H9 (cell line): ENCODE data around the gene PRDM5. TPM values are rescaled to one million over a fixed set of nuclear protein-coding genes. Genes with fewer than 3 reads are reported as not detected.

ENCODE experiments used
- DNase-seq: peaks from one replicate; pipeline ENCODE4 v3.0.0-alpha.2; 2017
- H2AFZ ChIP-seq: one replicate; pipeline ENCODE4 v1.6.1; 2013; ENCODE audit warnings: mild to moderate bottlenecking, low read length, control low read depth, moderate library complexity
- H2AK5ac ChIP-seq: 2 replicates; pipeline ENCODE4 v1.6.1; 2013; ENCODE audit warnings: low read length, control low read depth, mixed read lengths; ENCODE audit not compliant: insufficient read length
- H2BK120ac ChIP-seq: one replicate; pipeline ENCODE4 v1.6.1; 2013; ENCODE audit warnings: low read depth, mild to moderate bottlenecking, low read length, control low read depth, inconsistent platforms; ENCODE audit not compliant: poor library complexity, severe bottlenecking
- H2BK12ac ChIP-seq: 2 replicates; pipeline ENCODE4 v1.6.1; 2013; ENCODE audit warnings: low read length, control low read depth, mixed read lengths, low read depth; ENCODE audit not compliant: insufficient read length
- H2BK15ac ChIP-seq: 2 replicates; pipeline ENCODE4 v1.6.1; 2013; ENCODE audit warnings: low read depth, low read length, control low read depth
- H2BK20ac ChIP-seq: one replicate; pipeline ENCODE4 v1.6.1; 2013; ENCODE audit warnings: low read depth, mild to moderate bottlenecking, low read length, control low read depth, inconsistent platforms; ENCODE audit not compliant: poor library complexity, severe bottlenecking
- H2BK5ac ChIP-seq: 2 replicates; pipeline ENCODE4 v1.6.1; 2013; ENCODE audit warnings: low read length, control low read depth, mixed read lengths; ENCODE audit not compliant: insufficient read length
- H3K14ac ChIP-seq: 2 replicates; pipeline ENCODE4 v1.6.1; 2013; ENCODE audit warnings: low read length, control low read depth; ENCODE audit not compliant: insufficient read depth
- H3K18ac ChIP-seq: 2 replicates; pipeline ENCODE4 v1.6.1; 2013; ENCODE audit warnings: low read depth, mild to moderate bottlenecking, mixed read lengths, low read length, control low read depth; ENCODE audit not compliant: insufficient read length
- H3K23ac ChIP-seq: 2 replicates; pipeline ENCODE4 v1.6.1; 2013; ENCODE audit warnings: low read length, control low read depth, mixed read lengths, low read depth; ENCODE audit not compliant: insufficient read length
- H3K23me2 ChIP-seq: 2 replicates; pipeline ENCODE4 v1.6.1; 2013; ENCODE audit warnings: low read depth, mild to moderate bottlenecking, mixed read lengths, low read length, control low read depth; ENCODE audit not compliant: insufficient read length, poor library complexity, severe bottlenecking
- H3K27ac ChIP-seq: 2 replicates; pipeline ENCODE4 v1.5.1; 2013; ENCODE audit warnings: low read length, control low read depth, mixed read lengths, low read depth; ENCODE audit not compliant: insufficient read length
- H3K27me3 ChIP-seq: 2 replicates; pipeline ENCODE4 v1.6.1; 2013; ENCODE audit warnings: low read length, control low read depth, inconsistent platforms; ENCODE audit not compliant: insufficient read depth
- H3K4ac ChIP-seq: 2 replicates; pipeline ENCODE4 v1.6.1; 2013; ENCODE audit warnings: low read depth, mild to moderate bottlenecking, control low read depth, inconsistent platforms, low read length, moderate library complexity
- H3K4me1 ChIP-seq: 2 replicates; pipeline ENCODE4 v1.6.1; 2013; ENCODE audit warnings: low read length, control low read depth, inconsistent platforms; ENCODE audit not compliant: insufficient read depth
- H3K4me2 ChIP-seq: 2 replicates; pipeline ENCODE4 v1.6.1; 2013; ENCODE audit warnings: low read length, control low read depth, mixed read lengths; ENCODE audit not compliant: insufficient read length, insufficient read depth
- H3K56ac ChIP-seq: 2 replicates; pipeline ENCODE4 v1.6.1; 2013; ENCODE audit warnings: low read depth, mild to moderate bottlenecking, mixed read lengths, low read length, control low read depth; ENCODE audit not compliant: insufficient read length
- H3K79me1 ChIP-seq: 2 replicates; pipeline ENCODE4 v1.6.1; 2013; ENCODE audit warnings: low read depth, mild to moderate bottlenecking, moderate library complexity, low read length, control low read depth, inconsistent platforms; ENCODE audit not compliant: insufficient read depth, poor library complexity, severe bottlenecking
- H3K79me2 ChIP-seq: 2 replicates; pipeline ENCODE4 v1.6.1; 2013; ENCODE audit warnings: low read length, control low read depth, inconsistent platforms; ENCODE audit not compliant: insufficient read depth
- H3K9ac ChIP-seq: 2 replicates; pipeline ENCODE4 v1.6.1; 2013; ENCODE audit warnings: low read length, control low read depth, mixed read lengths; ENCODE audit not compliant: insufficient read length; ENCODE audit errors: extremely low read depth
- H3K9me3 ChIP-seq: one replicate; pipeline ENCODE4 v1.6.1; 2013; ENCODE audit warnings: low read depth, low read length, inconsistent platforms; ENCODE audit not compliant: control insufficient read depth
- H3T11ph ChIP-seq: one replicate; pipeline ENCODE4 v1.6.1; 2013; ENCODE audit warnings: mild to moderate bottlenecking, low read length, control low read depth, inconsistent platforms
- H4K20me1 ChIP-seq: one replicate; pipeline ENCODE4 v1.6.1; 2013; ENCODE audit not compliant: control insufficient read depth, insufficient read length, insufficient read depth
- H4K5ac ChIP-seq: 2 replicates; pipeline ENCODE4 v1.6.1; 2013; ENCODE audit warnings: low read depth, mild to moderate bottlenecking, mixed read lengths, low read length, control low read depth; ENCODE audit not compliant: insufficient read length
- H4K8ac ChIP-seq: replicated peaks from 2 replicates; pipeline ENCODE4 v1.6.1; 2013; ENCODE audit warnings: low read length, control low read depth, mixed read lengths, low read depth; ENCODE audit not compliant: insufficient read length
- H4K91ac ChIP-seq: 2 replicates; pipeline ENCODE4 v1.6.1; 2013; ENCODE audit warnings: low read depth, mild to moderate bottlenecking, moderate library complexity, mixed read lengths, low read length, control low read depth; ENCODE audit not compliant: insufficient read length
- H3K27ac Mint-ChIP-seq, 3 experiments: 2 replicates in 2 of 3; 3 replicates in 1 of 3; pipeline ENCODE4 v1.8.0; 2020 to 2021; ENCODE audit warnings: mixed read lengths in 3 of 3, mild to moderate bottlenecking in 1 of 3, moderate library complexity in 1 of 3
- H3K27me3 Mint-ChIP-seq: 2 replicates; pipeline ENCODE4 v1.8.0; 2021; ENCODE audit warnings: low read depth, mild to moderate bottlenecking, moderate library complexity, mixed read lengths
- H3K36me3 Mint-ChIP-seq, 3 experiments: 2 replicates in 2 of 3; 3 replicates in 1 of 3; pipeline ENCODE4 v1.8.0; 2020 to 2021; ENCODE audit warnings: low read depth in 3 of 3, mixed read lengths in 3 of 3; ENCODE audit not compliant: insufficient read depth in 1 of 3
- H3K4me1 Mint-ChIP-seq, 2 experiments: 2 replicates each; pipeline ENCODE4 v1.8.0; 2020; ENCODE audit warnings: mixed read lengths in 2 of 2
- H3K4me3 Mint-ChIP-seq, 2 experiments: 2 replicates in 1 of 2; 3 replicates in 1 of 2; pipeline ENCODE4 v1.8.0; 2020 to 2021; ENCODE audit warnings: mild to moderate bottlenecking in 2 of 2, mixed read lengths in 2 of 2, moderate library complexity in 1 of 2
- H3K9me3 Mint-ChIP-seq, 2 experiments: 2 replicates in 1 of 2; 3 replicates in 1 of 2; pipeline ENCODE4 v1.8.0; 2020; ENCODE audit warnings: mild to moderate bottlenecking in 2 of 2, mixed read lengths in 2 of 2, moderate library complexity in 1 of 2
- CTCF ChIP-seq: fragments of 200-600 bp; sonication (generic); conservative IDR thresholded peaks from 3 replicates; pipeline ENCODE4 v1.8.0; 2021; ENCODE audit warnings: antibody characterized with exemption, mild to moderate bottlenecking
- total RNA-seq: library from RNA; stranded (reverse); gene quantifications from 2 replicates; pipeline ENCODE4 v1.2.1, GENCODE V29; 2021

PRDM5 gene
- total RNA-seq, 1 experiment from 2014 or later = 21.7 TPM

- Histone ChIP-seq H3K4me2 (no peak overlapping the region), H2BK15ac (no peak overlapping the region), H3K4me1 (peaks cover 3% of the 10 kb centered on the region; the same call in 1 of the 2 replicates), H2BK5ac (no peak overlapping the region), H2BK20ac (no peak overlapping the region), H2BK120ac (no peak overlapping the region), H3K23ac (no peak overlapping the region), H2BK12ac (no peak overlapping the region), H3K4ac (no peak overlapping the region), H3K79me1 (no peaks in the 10 kb centered on the region), H4K8ac (no peak overlapping the region), H3K9ac (no peak overlapping the region), H4K20me1 (no peaks in the 10 kb centered on the region), H3K18ac (no peak overlapping the region), H4K91ac (no peak overlapping the region), H2AFZ (no peak overlapping the region), H3T11ph (no peak overlapping the region), H3K56ac (no peak overlapping the region), H4K5ac (no peak overlapping the region), H3K79me2 (no peaks in the 10 kb centered on the region), H3K14ac (no peak overlapping the region), H3K23me2 (no peaks in the 10 kb centered on the region), H2AK5ac (no peak overlapping the region), H3K27ac (no peak overlapping the region), H3K9me3 (no peaks in the 10 kb centered on the region), H3K27me3 (no peaks in the 10 kb centered on the region)
- DNase-seq = no peak
- Mint-ChIP-seq H3K9me3 (no peaks in the 10 kb centered on the region), H3K36me3 (no peaks in the 10 kb centered on the region), H3K27ac (no peak overlapping the region), H3K4me3 (no peak overlapping the region), H3K27me3 (no peaks in the 10 kb centered on the region), H3K4me1 (peaks cover 8 to 9% of the 10 kb centered on the region in 2 experiments)
- TF ChIP-seq CTCF = no peak
Observed at GRCh38 chr4:120824946-120825345, 97.6 kb downstream of the PRDM5 start.
